Astrocyte (in vitro differentiated cells and primary cell): ENCODE measurements around the gene IFRD2. TPM values are rescaled to one million over a fixed set of nuclear protein-coding genes. Genes with fewer than 3 reads are reported as not detected.
A peak's percentile ranks its signal among the peaks of the same experiment; 100 is the strongest.

Experiments used
- DNase-seq: peaks from one replicate; pipeline ENCODE4 v3.0.0-alpha.2; 2010; ENCODE audit warnings: low read depth
- FAIRE-seq: peaks from 2 replicates; lab custom pipeline; 2011; peaks lifted over from hg19 to GRCh38; lab: Jason Lieb, UNC
- H2AFZ ChIP-seq: 2 replicates; pipeline ENCODE4 v1.6.0; 2012; ENCODE audit warnings: low read depth, low read length, inconsistent platforms
- H3K27ac ChIP-seq: 2 replicates; pipeline ENCODE4 v1.5.1; 2011; ENCODE audit warnings: low read depth, low read length, inconsistent platforms
- H3K27me3 ChIP-seq: 2 replicates; pipeline ENCODE4 v1.6.0; 2011; ENCODE audit warnings: low read length, inconsistent platforms; ENCODE audit not compliant: insufficient read depth
- H3K36me3 ChIP-seq: 2 replicates; pipeline ENCODE4 v1.5.1; 2011; ENCODE audit warnings: low read length, inconsistent platforms; ENCODE audit not compliant: insufficient read depth
- H3K4me1 ChIP-seq: 2 replicates; pipeline ENCODE4 v1.5.1; 2011; ENCODE audit warnings: low read length, inconsistent platforms; ENCODE audit not compliant: insufficient read depth
- H3K4me2 ChIP-seq: 2 replicates; pipeline ENCODE4 v1.6.0; 2012; ENCODE audit warnings: low read length, inconsistent platforms
- H3K4me3 ChIP-seq: 2 replicates; pipeline ENCODE4 v1.5.1; 2011; ENCODE audit warnings: low read depth, mild to moderate bottlenecking, low read length, inconsistent platforms; ENCODE audit not compliant: insufficient read depth
- H3K79me2 ChIP-seq: 2 replicates; pipeline ENCODE4 v1.6.0; 2012; ENCODE audit warnings: mild to moderate bottlenecking, low read length, inconsistent platforms; ENCODE audit not compliant: insufficient read depth
- H3K9ac ChIP-seq: 2 replicates; pipeline ENCODE4 v1.6.0; 2012; ENCODE audit warnings: mild to moderate bottlenecking, low read length, inconsistent platforms
- H3K9me3 ChIP-seq: 2 replicates; pipeline ENCODE4 v1.5.1; 2012; ENCODE audit warnings: low read depth, mild to moderate bottlenecking, low read length, inconsistent platforms; ENCODE audit not compliant: insufficient read depth
- H4K20me1 ChIP-seq: 2 replicates; pipeline ENCODE4 v1.6.0; 2012; ENCODE audit warnings: low read length, inconsistent platforms; ENCODE audit not compliant: insufficient read depth
- H3K27ac Mint-ChIP-seq: one replicate; pipeline ENCODE4 v1.8.0; 2021; ENCODE audit warnings: mild to moderate bottlenecking, mixed read lengths; ENCODE audit not compliant: unreplicated experiment
- H3K27me3 Mint-ChIP-seq: one replicate; pipeline ENCODE4 v1.8.0; 2021; ENCODE audit warnings: low read depth, mixed read lengths; ENCODE audit not compliant: unreplicated experiment
- H3K36me3 Mint-ChIP-seq: one replicate; pipeline ENCODE4 v1.8.0; 2021; ENCODE audit warnings: low read depth, mixed read lengths; ENCODE audit not compliant: unreplicated experiment
- H3K4me1 Mint-ChIP-seq: one replicate; pipeline ENCODE4 v1.8.0; 2021; ENCODE audit warnings: low read depth, mixed read lengths; ENCODE audit not compliant: unreplicated experiment
- H3K4me3 Mint-ChIP-seq: one replicate; pipeline ENCODE4 v1.8.0; 2021; ENCODE audit warnings: mild to moderate bottlenecking, moderate library complexity, mixed read lengths; ENCODE audit not compliant: unreplicated experiment
- H3K9me3 Mint-ChIP-seq: one replicate; pipeline ENCODE4 v1.8.0; 2021; ENCODE audit warnings: mild to moderate bottlenecking, mixed read lengths; ENCODE audit not compliant: unreplicated experiment
- CTCF ChIP-seq: IDR thresholded peaks from 2 replicates; pipeline ENCODE4 v1.5.1; 2011; ENCODE audit warnings: low read depth, mild to moderate bottlenecking, inconsistent platforms, low read length, moderate library complexity; ENCODE audit not compliant: insufficient read depth
- EZH2 ChIP-seq: IDR thresholded peaks from 2 replicates; pipeline ENCODE4 v1.6.1; 2012; ENCODE audit warnings: mild to moderate bottlenecking, low read length, inconsistent platforms; ENCODE audit not compliant: insufficient read depth
- total RNA-seq: library from RNA; stranded (reverse); gene quantifications from 2 replicates; pipeline ENCODE4 v1.2.1, GENCODE V29; 2021

Gene IFRD2
- total RNA-seq, 1 donor from 2014 or later, result 66.8 TPM

DNA sequence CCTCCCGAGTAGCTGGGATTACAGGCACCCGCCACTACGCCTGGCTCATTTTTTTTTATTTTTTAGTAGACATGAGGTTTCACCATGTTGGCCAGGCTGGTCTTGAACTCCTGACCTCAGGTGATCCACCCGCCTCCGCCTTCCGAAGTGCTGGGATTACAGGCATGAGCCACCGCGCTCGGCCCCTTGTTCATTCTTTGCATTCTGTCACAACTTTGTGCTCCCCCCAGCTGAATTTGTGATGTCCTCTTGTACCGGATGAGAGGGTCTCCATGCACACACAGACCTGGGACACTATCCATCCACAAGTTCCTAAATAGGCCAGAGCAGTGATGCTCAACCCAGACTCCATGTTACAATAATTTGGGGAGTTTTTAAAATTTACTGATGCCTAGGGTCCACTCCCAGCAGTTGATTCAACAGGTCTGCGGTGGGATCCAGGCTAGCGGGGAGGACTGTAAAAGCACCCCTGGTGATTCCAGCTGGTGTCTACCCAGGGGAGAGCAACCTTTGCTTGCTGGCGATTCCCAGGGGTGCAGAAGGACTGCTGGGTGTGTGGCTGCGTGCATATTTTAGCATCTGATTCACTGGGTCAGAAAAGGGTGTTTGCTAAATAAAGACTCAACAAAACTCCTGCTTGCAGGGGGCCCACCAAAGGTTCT is 47.4 kb upstream of the IFRD2 start:
- H3K79me2 ChIP-seq, result peaks cover 24% of the 10 kb centered on the region
- H3K4me3 ChIP-seq, result peak overlapping the region; percentile 41
- H2AFZ ChIP-seq, result no peak overlapping the region
- H3K27ac Mint-ChIP-seq, result no peak overlapping the region
- H3K9ac ChIP-seq, result peak overlapping the region; percentile 37
- no peaks in the 10 kb centered on the region for H3K9me3 ChIP-seq
- no peak overlapping the region for H3K27ac ChIP-seq
- H3K27me3 Mint-ChIP-seq, result peaks cover 27% of the 10 kb centered on the region
- H3K36me3 ChIP-seq, result no peaks in the 10 kb centered on the region
- H3K4me1 ChIP-seq, result peaks cover 30% of the 10 kb centered on the region
- peaks cover 15% of the 10 kb centered on the region for H3K4me1 Mint-ChIP-seq
- peaks cover 4% of the 10 kb centered on the region for H3K9me3 Mint-ChIP-seq
- DNase-seq, result no peak
- TF ChIP-seq CTCF, result no peak
- TF ChIP-seq EZH2, result no peak
- no peaks in the 10 kb centered on the region for H3K36me3 Mint-ChIP-seq
- H3K4me3 Mint-ChIP-seq, result peak overlapping the region; percentile 94
- peak overlapping the region; percentile 78 for H3K4me2 ChIP-seq
- H3K27me3 ChIP-seq, result no peaks in the 10 kb centered on the region
- H4K20me1 ChIP-seq, result peaks cover 21% of the 10 kb centered on the region
- no peak for FAIRE-seq

DNA sequence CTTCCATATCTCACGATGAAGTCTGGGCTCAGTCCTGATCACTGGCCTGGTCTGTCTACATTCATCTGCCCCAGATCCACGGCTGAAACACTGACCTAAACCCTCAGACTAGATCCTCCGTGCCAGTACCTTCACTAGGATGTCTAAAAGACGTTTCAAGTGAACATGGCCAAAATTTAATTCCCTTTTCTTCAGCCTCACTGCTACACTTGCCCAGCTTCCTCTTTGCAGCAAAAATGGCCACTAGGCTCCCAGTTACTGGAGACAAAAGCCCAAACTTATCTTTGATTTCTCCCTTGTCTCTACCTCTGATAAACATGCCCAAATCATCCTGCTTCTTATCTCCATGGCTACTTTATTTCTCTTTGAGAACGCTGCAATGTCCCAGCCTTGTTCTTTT is 46.7 kb upstream of the IFRD2 start:
- H3K27me3 ChIP-seq, result no peaks in the 10 kb centered on the region
- H3K27ac ChIP-seq, result no peak overlapping the region
- Mint-ChIP-seq H3K36me3 (no peaks in the 10 kb centered on the region), H3K9me3 (peaks cover 4% of the 10 kb centered on the region), H3K4me3 (peak overlapping the region; percentile 94), H3K4me1 (peaks cover 21% of the 10 kb centered on the region), H3K27me3 (peaks cover 26% of the 10 kb centered on the region), H3K27ac (no peak overlapping the region)
- no peak overlapping the region for H3K9ac ChIP-seq
- FAIRE-seq, result no peak
- H2AFZ ChIP-seq, result no peak overlapping the region
- H3K36me3 ChIP-seq, result no peaks in the 10 kb centered on the region
- H3K79me2 ChIP-seq, result peaks cover 31% of the 10 kb centered on the region
- no peaks in the 10 kb centered on the region for H3K9me3 ChIP-seq
- peaks cover 27% of the 10 kb centered on the region for H4K20me1 ChIP-seq
- H3K4me1 ChIP-seq, result peaks cover 37% of the 10 kb centered on the region
- no peak overlapping the region for H3K4me2 ChIP-seq
- TF ChIP-seq EZH2 (no peak), CTCF (no peak)
- no peak for DNase-seq
- H3K4me3 ChIP-seq, result no peak overlapping the region
